Measurements from ENCODE around the gene ARAP1.

The ARAP1 gene

DNA sequence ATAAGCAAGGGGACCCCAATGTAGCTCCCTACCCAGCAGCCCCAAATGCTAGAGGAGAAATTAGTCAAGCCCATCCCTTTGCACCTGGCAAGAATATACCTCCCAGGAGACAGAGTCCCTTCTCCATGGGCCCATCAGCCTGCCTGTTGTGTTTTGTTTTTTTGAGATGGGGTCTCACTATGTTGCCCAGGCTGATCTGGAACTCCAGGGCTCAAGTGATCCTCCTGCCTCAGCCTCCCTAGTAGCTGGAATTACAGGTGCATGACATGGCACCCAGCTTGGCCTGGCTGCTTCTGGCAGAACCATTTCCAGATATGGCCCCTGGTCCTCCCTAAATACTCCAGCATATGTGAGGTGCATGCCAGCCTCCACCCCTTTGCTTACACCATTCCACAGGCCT, 100.1 kb downstream of the ARAP1 start:
- DNase-seq (ENCODE audit: low read depth): no peak
- no peak overlapping the region for H3K4me3 ChIP-seq (ENCODE audit: control insufficient read depth, low read depth, low read length)
- TF ChIP-seq, protein P1, sequence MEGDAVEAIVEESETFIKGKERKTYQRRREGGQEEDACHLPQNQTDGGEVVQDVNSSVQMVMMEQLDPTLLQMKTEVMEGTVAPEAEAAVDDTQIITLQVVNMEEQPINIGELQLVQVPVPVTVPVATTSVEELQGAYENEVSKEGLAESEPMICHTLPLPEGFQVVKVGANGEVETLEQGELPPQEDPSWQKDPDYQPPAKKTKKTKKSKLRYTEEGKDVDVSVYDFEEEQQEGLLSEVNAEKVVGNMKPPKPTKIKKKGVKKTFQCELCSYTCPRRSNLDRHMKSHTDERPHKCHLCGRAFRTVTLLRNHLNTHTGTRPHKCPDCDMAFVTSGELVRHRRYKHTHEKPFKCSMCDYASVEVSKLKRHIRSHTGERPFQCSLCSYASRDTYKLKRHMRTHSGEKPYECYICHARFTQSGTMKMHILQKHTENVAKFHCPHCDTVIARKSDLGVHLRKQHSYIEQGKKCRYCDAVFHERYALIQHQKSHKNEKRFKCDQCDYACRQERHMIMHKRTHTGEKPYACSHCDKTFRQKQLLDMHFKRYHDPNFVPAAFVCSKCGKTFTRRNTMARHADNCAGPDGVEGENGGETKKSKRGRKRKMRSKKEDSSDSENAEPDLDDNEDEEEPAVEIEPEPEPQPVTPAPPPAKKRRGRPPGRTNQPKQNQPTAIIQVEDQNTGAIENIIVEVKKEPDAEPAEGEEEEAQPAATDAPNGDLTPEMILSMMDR (IDR thresholded peaks at IDR 0.05; ENCODE audit: control insufficient read depth, insufficient read depth, low read depth, low read length, missing control alignments): no peak

DNA sequence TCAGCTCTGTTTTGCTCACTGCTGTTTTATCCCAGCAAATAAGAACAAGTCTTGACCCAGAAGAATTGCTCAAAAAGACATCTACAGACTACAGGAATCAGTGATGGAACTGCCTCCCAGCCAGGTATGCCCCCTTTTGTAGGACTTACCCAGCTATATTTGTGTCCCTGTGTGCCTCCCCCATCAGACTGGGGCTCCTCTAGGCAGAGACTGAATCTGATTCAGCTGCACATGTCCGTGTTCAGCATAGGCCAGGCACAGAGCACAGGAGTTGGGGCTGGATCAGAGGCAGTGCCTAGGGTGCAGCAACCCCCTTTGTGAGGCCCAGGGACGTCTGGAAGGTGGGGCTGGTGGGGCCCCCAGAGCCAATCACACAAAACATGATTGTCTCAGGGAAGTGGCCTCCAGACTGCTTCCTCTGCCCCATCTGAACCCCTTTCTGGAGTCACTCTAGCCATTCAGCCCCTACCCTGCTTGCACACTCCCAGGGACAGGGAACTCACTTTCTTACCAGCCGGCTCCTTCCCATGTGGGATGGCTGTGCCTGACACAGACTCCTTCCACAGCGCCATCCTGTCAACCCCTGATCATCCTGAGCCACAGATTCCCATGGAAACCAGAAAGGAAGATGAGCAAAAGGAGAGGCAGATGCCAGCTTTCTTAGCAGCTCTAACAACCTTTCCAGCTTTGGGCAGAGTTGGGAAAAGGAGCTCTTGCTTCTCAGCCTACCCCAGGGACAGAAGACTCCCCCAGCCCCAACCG, 102.8 kb downstream of the ARAP1 start:
- TF ChIP-seq, protein P1 (IDR thresholded peaks at IDR 0.05; ENCODE audit: control insufficient read depth, insufficient read depth, low read depth, low read length, missing control alignments): no peak
- H3K4me3 ChIP-seq (ENCODE audit: control insufficient read depth, low read depth, low read length): no peak overlapping the region
- no peak for DNase-seq (ENCODE audit: low read depth)

DNA sequence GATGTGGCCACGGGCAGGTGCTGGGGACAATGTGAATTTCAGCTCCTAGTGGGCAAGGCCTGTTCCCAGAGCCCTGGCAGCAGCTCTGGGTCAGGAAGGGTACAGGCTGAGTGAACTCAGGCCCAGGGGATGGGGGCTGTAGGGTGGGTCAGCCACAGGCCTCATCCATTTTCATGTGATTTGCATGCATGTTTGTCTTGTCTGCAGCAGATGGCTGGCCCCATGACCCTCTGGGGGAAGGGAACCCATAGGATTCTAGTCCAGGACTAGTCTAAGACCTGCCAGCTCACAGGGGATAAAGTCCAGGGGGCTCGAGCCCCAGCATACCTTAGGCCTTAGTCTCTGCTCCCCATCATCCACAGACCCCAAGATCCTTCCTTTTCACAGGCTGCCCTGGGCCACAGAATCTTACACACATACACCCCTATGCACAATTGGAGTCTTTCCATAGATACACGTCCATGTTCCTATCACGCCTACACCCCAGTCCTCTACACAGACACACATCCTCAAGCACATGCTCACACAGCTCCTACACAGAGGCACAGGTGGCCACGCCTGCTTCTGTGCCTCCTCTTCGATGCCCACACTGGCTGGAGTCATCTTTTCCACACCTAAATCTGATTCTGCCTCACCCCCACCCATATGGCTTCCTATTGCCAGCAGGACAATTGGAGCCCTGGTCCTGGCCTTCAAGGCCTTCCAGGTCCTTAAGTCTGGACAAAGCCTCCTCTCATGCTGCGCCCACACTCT, 103.6 kb downstream of the ARAP1 start:
- TF ChIP-seq, protein P1 (IDR thresholded peaks at IDR 0.05; ENCODE audit: control insufficient read depth, insufficient read depth, low read depth, low read length, missing control alignments): no peak
- H3K4me3 ChIP-seq (ENCODE audit: control insufficient read depth, low read depth, low read length): no peak overlapping the region
- DNase-seq (ENCODE audit: low read depth): no peak

DNA sequence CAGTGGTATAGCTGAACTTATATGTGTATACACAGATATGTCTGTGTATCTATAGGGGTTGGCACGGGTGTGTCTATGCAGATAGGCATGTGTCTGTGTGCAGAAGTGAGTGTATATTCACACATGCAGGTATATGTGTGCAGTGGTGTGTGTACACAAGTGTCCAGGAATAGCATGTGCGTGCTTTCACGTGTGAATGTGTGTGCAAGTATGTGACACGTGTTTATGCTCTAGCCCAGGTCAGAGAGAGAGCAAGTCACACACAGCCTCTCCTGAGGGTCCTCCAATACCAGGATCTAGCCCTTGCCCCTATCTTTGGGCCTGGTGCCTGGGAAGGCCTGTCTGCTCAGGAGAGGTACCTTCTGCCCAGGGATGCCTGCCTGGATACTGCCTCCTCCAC, 104.3 kb downstream of the ARAP1 start:
- H3K4me3 ChIP-seq (ENCODE audit: control insufficient read depth, low read depth, low read length): no peak overlapping the region
- TF ChIP-seq, protein P1 (IDR thresholded peaks at IDR 0.05; ENCODE audit: control insufficient read depth, insufficient read depth, low read depth, low read length, missing control alignments): no peak
- no peak for DNase-seq (ENCODE audit: low read depth)

- no peak for DNase-seq (ENCODE audit: low read depth)
- TF ChIP-seq, protein P1 (IDR thresholded peaks at IDR 0.05; ENCODE audit: control insufficient read depth, insufficient read depth, low read depth, low read length, missing control alignments): no peak
- no peak overlapping the region for H3K4me3 ChIP-seq (ENCODE audit: control insufficient read depth, low read depth, low read length)
Observed at GRCh38 chr11:72646472-72646871, 105.7 kb downstream of the ARAP1 start.

DNA sequence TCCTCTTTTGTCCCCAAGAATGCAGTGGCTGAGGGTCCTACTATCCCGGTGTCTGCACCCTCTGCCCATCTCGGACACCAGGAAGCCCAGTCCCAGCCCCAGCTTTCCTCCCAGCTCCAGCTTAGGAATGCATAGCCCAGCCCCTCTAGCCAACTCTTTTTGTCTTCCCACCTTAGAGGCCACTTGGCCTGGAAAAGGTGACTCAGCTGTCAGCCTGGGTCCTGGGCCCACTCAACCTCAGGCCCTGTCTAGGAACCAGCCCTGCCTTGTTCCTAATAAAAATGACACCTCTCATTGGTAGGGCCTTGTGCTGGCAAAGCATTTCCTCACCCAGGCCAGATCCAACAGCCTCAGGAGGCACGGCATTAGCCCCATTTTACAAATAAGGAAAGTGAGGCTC, 106.2 kb downstream of the ARAP1 start:
- no peak for DNase-seq (ENCODE audit: low read depth)

More for the DNA sequence above, 106.2 kb downstream of the ARAP1 start:
- TF ChIP-seq, protein P1 (IDR thresholded peaks at IDR 0.05; ENCODE audit: control insufficient read depth, insufficient read depth, low read depth, low read length, missing control alignments): no peak
- H3K4me3 ChIP-seq (ENCODE audit: control insufficient read depth, low read depth, low read length): no peak overlapping the region
